Type B pancreatic cell (in vitro differentiated cells): Measurements from ENCODE around the gene NOTCH3. TPM values are rescaled to one million over a fixed set of nuclear protein-coding genes. Genes with fewer than 3 reads are reported as not detected.
A peak's percentile ranks its signal among the peaks of the same experiment; 100 is the strongest.

Experiments used
- DNase-seq: peaks from one replicate; pipeline ENCODE4 v3.0.0; 2021; ENCODE audit warnings: mixed read lengths; ENCODE audit not compliant: unreplicated experiment; ENCODE audit errors: extremely low spot score
- H3K27ac Mint-ChIP-seq: 2 replicates; pipeline ENCODE4 v1.8.0; 2021; ENCODE audit warnings: mild to moderate bottlenecking, mixed read lengths
- H3K27me3 Mint-ChIP-seq: 2 replicates; pipeline ENCODE4 v1.8.0; 2021; ENCODE audit warnings: mixed read lengths
- H3K36me3 Mint-ChIP-seq: 2 replicates; pipeline ENCODE4 v1.8.0; 2021; ENCODE audit warnings: mixed read lengths
- H3K4me1 Mint-ChIP-seq: one replicate; pipeline ENCODE4 v1.8.0; 2021; ENCODE audit warnings: mixed read lengths; ENCODE audit not compliant: unreplicated experiment
- H3K4me3 Mint-ChIP-seq: 2 replicates; pipeline ENCODE4 v1.8.0; 2021; ENCODE audit warnings: mild to moderate bottlenecking, mixed read lengths
- H3K9me3 Mint-ChIP-seq: 2 replicates; pipeline ENCODE4 v1.8.0; 2021; ENCODE audit warnings: mixed read lengths
- long read RNA-seq: library from polyadenylated mRNA; unstranded; transcript quantifications from one replicate; pipeline ENCODE4 v2.0.0, GENCODE V29; 2020
- total RNA-seq: library from RNA; stranded (reverse); gene quantifications from 2 replicates; pipeline ENCODE4 v1.2.1, GENCODE V29; 2021; ENCODE audit warnings: low replicate concordance
- TF ChIP-seq, protein P1 (sequence below): fragments of 200-600 bp; sonication (generic); conservative IDR thresholded peaks from 2 replicates; pipeline ENCODE4 v1.5.0; 2021; ENCODE audit warnings: antibody characterized with exemption, mild to moderate bottlenecking

NOTCH3 gene
- 119 and 139 TPM in 2 replicates for total RNA-seq
- long read RNA-seq, partial matches to known transcripts: 0 of 1 reads
- long read RNA-seq, other reads (novel, unspliced or antisense): 1 of 1 reads

DNA sequence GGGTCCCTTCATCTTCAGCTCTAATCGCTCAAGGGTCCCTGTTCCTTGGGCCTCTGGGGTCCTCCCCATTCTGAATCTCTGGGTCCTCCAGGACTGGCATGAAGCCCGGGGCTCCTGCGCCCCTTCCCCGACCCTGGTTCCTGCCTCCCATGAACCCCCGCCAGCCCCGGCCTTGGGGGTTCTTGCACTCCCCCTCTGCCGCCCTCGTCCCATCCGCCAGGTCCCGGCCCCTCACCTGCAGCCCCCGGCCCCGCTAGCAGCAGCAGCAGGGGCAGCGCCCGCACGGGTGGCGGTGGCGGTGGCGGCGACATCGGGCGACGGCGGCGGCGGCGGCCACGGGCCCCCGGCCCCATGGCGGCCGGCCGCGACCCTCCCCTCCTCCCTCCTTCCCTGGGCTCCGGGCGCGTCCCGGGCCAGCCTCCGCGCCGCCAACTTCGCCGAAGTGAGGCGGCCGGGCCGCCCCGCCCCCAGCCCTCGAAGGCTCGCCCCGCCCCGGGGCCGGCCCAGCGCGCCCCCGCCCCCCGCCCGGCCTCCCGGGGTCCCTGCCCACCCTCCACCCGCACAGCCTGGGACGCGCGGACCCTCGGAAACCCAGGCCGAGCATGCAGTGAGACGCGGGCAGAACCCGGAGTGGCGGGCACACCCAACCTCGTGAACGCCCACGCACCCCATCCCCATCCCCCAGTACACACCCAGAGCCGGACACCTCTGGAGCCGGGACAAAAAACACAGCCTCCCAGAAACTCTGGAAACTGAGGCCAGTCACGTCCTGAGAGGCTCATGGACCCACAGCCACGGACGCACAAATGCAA lies at the start of gene NOTCH3:
TSS of gene NOTCH3 (minus strand) at position 443 of the 812 bp plus-strand sequence. CDS start at position 353, 90 bp downstream.
- no peak for DNase-seq
- Mint-ChIP-seq H3K4me3 (peak within 1 kb of the TSS; percentile 86), H3K9me3 (no peaks in the 10 kb centered on the region), H3K27me3 (no peaks in the 10 kb centered on the region), H3K27ac (peak within 1 kb of the TSS; percentile 70), H3K4me1 (peaks cover 18% of the 10 kb centered on the region), H3K36me3 (peaks cover 12% of the 10 kb centered on the region)
- TF ChIP-seq, protein P1, sequence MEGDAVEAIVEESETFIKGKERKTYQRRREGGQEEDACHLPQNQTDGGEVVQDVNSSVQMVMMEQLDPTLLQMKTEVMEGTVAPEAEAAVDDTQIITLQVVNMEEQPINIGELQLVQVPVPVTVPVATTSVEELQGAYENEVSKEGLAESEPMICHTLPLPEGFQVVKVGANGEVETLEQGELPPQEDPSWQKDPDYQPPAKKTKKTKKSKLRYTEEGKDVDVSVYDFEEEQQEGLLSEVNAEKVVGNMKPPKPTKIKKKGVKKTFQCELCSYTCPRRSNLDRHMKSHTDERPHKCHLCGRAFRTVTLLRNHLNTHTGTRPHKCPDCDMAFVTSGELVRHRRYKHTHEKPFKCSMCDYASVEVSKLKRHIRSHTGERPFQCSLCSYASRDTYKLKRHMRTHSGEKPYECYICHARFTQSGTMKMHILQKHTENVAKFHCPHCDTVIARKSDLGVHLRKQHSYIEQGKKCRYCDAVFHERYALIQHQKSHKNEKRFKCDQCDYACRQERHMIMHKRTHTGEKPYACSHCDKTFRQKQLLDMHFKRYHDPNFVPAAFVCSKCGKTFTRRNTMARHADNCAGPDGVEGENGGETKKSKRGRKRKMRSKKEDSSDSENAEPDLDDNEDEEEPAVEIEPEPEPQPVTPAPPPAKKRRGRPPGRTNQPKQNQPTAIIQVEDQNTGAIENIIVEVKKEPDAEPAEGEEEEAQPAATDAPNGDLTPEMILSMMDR: no peak

DNA sequence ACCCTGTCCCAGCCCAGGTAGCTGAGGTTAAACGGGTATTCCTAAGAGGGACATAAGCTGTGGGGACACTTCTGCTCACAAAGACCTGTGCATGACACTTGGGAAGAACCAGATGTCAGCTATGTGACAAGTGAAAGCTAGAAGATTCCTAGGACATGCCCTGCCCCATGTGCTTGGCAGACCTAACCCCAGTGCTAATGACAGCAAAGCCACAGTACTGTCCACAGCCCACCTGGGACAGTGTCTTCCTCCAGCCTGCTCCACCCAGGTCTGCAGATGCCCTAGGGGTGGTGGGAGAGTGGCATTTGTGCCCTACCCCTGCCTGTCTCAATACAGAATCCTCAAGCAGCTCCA lies 49.8 kb upstream of the NOTCH3 start:
- Mint-ChIP-seq H3K4me3 (no peak overlapping the region), H3K27me3 (no peaks in the 10 kb centered on the region), H3K4me1 (peaks cover 9% of the 10 kb centered on the region), H3K9me3 (no peaks in the 10 kb centered on the region), H3K36me3 (peaks cover 14% of the 10 kb centered on the region), H3K27ac (peak overlapping the region; percentile 73)
- TF ChIP-seq, protein P1: no peak
- DNase-seq: no peak

DNA sequence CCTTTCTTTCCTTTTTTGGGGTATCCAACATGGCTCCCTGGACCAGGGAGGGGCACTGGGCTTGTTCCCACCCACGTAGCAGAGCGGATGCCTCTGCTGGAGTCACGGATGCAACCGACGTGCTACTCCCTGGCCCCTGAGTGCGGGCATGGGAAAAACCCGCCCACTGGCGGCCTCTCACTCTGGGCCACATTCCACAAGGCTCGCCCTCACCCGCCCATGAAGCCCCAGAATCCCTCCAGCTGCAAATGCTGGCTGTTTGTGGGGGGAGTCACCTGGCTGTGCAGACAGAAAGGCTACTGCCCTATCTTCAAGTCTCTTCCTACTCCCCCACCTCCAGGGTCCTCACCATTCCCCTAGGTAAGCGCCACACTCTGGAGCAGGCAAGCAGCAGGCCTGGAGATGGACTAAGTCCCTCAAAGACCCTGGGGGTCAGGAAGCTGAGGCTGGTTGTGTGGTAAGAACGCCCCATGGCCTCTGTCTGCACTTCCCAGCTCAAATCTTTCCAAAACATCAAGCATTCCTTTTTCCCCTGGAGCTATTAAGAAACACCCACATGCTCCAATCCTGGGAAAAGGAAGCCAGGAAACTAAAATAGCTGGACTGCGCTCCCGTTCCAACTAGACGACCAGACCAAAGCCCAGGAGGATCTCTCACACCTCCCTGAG lies 49.3 kb upstream of the NOTCH3 start:
- DNase-seq: no peak
- H3K27ac Mint-ChIP-seq: peak overlapping the region; percentile 73
- TF ChIP-seq, protein P1: no peak
- peaks cover 14% of the 10 kb centered on the region for H3K36me3 Mint-ChIP-seq
- no peak overlapping the region for H3K4me3 Mint-ChIP-seq
- no peaks in the 10 kb centered on the region for H3K9me3 Mint-ChIP-seq
- no peaks in the 10 kb centered on the region for H3K27me3 Mint-ChIP-seq
- H3K4me1 Mint-ChIP-seq: peaks cover 9% of the 10 kb centered on the region

DNA sequence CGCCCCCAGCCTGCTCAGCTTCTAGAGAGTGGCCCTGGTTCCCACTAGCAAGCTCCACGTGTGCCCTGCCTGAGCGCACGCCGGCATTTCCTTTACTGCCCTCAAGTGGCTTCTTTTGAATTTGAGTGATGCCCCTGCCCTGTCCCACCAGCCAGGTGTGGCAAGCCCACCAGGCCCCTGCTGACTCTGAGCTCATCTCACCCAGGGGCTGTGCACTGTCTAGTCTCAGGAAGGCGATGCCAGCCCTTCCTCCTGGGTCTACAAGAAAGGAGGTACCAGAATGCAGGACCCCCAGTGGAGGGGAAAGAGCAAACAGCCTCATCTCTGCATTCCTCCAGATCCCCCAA lies 48.7 kb upstream of the NOTCH3 start:
- no peak for DNase-seq
- H3K36me3 Mint-ChIP-seq: peaks cover 14% of the 10 kb centered on the region
- TF ChIP-seq, protein P1: no peak
- peaks cover 9% of the 10 kb centered on the region for H3K4me1 Mint-ChIP-seq
- H3K4me3 Mint-ChIP-seq: no peak overlapping the region
- no peaks in the 10 kb centered on the region for H3K27me3 Mint-ChIP-seq
- H3K27ac Mint-ChIP-seq: peak overlapping the region; percentile 41
- H3K9me3 Mint-ChIP-seq: no peaks in the 10 kb centered on the region

DNA sequence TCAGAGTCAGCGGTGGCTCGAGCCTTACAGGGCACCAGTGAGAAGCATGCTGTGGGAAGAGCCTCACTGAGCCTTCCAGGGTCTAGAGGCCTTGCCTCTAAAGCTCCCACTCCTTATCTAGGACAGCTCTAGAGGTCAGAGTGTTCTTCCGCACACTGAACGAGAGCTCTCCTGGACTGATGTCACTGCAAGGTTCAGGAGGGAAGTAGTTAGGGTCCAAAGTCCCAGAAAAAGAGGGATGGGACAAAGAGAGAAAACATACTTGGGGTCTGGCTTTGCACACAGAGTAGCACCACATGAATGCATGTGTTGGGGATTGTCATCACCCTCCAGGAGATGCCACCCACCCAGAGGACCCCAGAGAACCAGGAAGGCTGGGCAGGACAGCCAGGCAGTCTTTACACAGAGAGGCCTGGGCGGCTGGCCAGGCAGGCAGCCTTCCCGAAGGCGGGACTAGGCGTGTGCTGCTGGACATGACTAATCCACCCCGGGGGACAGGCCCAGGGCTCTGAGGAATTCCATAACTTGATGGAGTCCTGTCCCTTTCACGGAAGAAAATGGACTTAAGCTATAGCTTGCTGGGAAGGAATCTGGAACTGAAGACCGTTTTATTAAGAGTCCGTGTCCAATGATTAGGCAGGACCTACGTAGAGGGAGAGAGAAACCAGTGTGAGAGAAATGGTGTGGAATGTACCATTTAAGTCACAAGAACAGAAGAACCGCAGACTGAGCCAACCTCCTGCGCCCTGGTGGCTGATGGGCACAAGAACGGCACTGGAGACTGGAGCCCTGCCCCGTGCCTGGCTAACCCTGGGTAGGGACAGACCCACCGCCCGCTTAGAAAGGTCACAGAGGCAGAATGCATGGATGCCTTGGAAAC lies 48.1 kb upstream of the NOTCH3 start:
- no peak for DNase-seq
- TF ChIP-seq, protein P1: no peak

More for the DNA sequence above, 48.1 kb upstream of the NOTCH3 start:
- Mint-ChIP-seq H3K36me3 (peaks cover 14% of the 10 kb centered on the region), H3K4me1 (peaks cover 9% of the 10 kb centered on the region), H3K27me3 (no peaks in the 10 kb centered on the region), H3K4me3 (peak overlapping the region; percentile 68), H3K27ac (peak overlapping the region; percentile 82), H3K9me3 (no peaks in the 10 kb centered on the region)
